ENCODE data around the gene HERC2.
A peak's percentile ranks its signal among the peaks of the same experiment; 100 is the strongest.
"Not testable (repeated sequence)": the region's sequence is repeated elsewhere in the genome, so short reads cannot be mapped to it uniquely, and the experiment has no call there.

The HERC2 gene

DNA sequence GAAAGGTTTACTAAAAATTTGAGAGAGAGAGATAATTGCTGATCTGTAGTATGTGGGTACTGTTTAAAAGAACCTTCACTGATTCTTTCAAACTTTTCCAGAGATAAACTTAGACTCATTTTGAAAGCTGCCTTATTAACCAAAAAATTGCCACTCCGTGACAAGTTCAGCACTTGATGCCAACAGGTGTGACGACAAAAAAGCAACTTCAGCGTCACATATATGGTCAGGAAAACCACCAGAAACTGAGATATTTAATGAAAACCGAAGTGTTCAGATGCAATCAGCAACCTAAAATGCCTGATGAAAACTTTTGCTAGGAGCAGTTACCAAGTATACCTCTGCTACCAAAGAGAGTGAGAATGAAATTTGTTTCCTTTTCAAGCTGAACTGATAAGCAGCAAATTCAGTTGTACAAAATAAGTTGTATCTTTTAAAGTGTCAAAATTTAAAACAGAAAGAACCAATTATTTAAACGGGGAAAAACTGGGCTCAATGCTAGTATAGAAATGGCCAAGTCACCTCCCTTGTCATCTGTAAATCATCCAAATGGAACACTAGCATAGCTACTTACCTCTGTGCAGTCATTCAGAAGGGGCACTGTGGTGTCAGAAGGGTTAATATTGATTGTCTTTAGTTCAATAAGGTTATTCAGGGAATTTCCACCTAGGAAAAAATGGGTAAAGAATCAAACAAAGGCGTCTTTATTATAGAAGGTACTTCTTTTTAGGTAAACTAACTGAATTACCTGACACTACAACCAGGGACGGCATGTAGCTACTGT is 131.4 kb downstream of the HERC2 start:
- no peak for DNase-seq
- intact Hi-C loops (cut with DNase I): no loop called here

DNA sequence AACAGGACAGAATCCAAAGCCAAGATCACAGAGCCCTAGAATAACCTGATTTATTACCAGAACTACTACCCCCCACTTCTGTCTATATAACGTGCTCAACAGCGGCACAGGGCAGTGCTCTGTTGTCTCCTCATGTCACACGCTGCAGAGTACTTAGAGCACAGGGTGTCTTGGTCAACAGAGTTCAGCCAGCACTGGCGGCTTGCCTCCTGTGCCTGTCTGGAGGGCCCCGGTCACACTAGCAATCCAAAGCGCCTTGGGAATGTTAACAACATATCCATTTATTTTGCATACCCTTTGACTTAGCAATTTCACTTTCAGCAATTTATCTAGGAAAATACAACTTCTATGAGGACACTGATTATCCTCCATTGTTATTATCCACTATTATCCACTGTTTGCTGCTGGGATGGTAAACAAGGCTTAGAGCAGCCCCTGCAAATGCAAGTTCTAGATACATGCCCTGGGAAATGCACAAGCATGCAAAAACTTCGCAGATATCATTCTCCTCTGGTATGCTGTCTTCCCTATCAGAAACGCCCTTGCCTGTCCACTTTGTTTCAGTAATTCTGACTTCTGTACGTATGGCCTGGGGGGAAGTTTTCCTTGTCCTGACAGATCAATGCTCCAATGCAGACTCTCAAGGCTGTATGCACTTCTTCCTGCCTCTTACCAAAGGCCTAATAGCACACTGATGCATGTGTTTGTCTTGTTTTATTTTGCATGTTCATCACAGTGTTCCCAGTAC is 136.7 kb downstream of the HERC2 start:
- peak in 1 of 42 donors; percentile 10 for DNase-seq
- intact Hi-C loops (cut with DNase I): no loop called here

DNA sequence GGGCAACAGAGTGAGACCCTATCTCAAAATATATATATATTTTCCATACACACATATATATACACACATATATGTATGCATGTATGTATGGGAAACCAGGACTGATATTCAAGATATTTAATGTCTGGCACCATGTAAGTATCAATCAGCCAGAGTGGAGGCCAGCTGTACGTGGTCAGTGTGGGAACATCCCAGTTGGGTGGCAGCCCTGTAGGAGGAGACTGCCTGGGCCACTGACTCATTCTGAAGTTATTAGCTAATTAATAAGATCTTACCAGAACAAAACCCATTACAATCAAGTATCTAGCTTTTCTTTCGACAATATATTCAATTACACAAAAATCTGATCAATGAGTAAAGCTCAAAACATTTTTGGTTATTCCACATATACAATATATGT is 137.8 kb downstream of the HERC2 start:
- intact Hi-C loops (cut with DNase I): no loop called here
- no peak for DNase-seq

DNA sequence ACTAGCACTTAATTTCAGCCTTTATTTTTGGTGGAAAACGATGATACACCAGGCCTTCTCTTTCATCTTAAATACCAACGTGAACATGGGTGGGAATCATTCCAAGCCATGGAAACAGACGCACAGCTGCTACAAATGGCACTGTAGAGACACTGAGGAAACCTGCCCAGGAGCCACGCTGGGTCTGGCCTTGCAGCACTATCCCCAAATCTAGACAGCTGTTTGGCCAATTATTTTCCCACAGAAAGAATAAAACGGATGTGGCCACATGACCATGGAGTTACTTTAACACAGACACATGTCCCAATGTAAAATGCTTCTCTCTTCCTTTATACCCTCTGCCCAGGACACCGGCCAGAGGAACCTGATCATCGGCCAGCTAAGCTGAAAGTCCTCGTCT is 139.2 kb downstream of the HERC2 start:
- intact Hi-C loops (cut with DNase I): no loop called here
- DNase-seq: no peak

DNA sequence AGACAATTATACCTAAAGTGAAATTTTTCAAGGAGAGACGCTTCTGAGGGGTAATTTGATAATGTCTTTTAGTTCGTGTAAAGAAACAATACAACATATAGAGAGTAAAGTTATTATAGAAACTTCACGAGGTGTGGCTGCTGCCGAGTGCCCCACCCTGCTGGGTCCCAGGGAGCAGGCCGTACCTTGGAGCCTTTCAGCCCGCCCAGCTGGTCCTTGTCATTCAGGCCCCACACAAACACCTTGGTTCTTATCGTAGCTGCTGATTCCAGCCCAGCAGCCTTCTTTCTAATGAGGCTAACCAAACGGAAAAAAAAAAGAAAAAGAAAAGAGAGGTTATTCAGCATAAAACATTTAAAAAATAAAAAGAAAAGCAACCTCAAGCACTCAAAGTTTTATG is 139.8 kb downstream of the HERC2 start:
- no peak for DNase-seq
- intact Hi-C loops (cut with DNase I): no loop called here

DNA sequence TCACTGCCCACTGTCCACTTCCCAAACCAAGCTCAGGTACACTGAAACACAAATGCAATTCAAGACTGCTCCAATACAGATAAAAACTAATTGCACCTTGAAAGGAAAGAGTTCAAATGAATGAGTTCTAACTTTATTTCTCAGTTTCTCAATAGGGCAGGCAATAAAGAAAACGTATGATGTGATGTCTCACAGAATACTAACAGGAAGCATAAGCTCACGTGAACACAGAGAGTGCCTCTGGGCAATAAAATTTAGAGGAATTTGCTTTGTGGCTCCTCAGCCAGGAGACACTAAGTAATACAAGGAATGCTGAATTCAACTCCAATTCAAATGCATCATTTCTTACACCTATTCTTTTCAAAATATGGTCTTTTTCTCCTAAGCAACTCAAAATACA is 140.6 kb downstream of the HERC2 start:
- DNase-seq: no peak
- intact Hi-C loops (cut with DNase I): no loop called here

DNA sequence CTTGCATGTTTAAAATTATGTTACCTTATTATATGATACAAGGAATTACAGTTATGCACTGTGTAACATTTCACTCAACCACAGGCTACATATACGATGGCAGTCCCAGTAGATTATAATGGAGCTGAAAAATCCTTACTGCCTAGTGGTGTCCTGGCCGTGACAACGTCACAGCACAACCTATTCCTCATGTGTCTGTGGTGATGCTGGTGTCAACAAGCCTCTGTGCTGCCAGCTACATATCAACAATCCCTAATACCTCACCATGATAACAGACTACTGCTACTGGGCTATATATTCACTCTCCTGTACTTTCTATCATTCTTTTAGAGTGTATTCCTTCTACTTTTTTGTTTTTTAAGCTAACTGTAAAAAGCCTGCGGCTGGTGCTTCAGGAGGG is 142.7 kb downstream of the HERC2 start:
- intact Hi-C loops (cut with DNase I): no loop called here
- no peak for DNase-seq

DNA sequence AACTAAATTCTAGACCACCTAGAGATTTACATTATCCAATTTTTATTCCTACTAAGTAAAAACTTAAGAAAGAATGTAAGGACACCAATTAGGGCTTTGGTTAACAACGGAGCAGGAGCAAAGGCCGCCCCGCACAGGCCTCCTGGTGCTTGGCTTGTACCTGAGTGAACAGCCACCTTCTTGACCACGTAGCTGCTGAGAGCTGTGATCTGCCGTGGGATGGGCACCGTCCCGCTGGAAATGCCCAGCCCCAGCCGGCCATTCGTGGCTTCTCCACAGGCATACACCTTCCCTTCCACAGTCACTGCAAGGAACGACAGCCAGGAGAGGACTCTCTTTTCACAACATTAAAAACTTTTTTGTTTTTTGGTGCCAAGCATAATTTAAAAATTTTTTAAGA is 143.3 kb downstream of the HERC2 start:
- DNase-seq: no peak
- intact Hi-C loops (cut with DNase I): no loop called here

DNA sequence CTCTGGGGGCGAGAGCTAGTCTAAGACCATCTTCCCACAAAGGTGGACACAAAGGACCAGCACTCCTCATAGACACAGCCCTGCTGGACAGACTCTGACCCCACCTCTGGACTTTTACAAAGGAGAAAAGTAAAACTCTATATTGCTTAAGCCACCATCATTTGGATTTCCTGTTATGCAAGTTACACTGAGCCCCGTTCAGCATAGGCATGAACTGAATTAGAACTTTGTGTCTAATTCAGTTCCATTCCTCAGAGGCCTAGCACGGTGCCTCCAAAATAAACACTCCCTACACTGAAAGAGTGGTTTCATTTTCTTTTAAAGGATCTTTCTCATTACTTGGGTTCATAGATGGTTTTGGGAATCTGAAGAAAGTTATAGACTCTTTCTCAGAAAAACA is 143.7 kb downstream of the HERC2 start:
- no peak for DNase-seq
- intact Hi-C loops (cut with DNase I): no loop called here

DNA sequence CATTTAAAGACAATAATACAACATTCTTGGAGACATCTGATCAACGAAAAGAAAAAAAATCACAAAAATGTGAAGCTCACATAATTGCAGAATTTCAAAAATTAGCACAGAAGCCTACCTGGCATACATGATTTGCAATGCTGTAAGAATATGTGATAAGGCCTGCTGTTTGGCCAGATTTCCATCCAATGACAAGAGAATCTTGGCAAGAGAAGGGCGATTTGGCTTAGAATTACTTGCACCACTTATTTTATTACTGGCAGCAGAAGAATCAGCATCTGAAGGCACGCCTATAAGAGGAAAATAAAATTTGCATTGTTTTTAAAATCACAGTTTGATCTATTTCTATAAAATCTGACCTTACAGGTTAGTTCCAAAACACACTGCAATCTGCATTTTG is 152.6 kb downstream of the HERC2 start:
- no peak for DNase-seq
- intact Hi-C loops (cut with DNase I): no loop called here

DNA sequence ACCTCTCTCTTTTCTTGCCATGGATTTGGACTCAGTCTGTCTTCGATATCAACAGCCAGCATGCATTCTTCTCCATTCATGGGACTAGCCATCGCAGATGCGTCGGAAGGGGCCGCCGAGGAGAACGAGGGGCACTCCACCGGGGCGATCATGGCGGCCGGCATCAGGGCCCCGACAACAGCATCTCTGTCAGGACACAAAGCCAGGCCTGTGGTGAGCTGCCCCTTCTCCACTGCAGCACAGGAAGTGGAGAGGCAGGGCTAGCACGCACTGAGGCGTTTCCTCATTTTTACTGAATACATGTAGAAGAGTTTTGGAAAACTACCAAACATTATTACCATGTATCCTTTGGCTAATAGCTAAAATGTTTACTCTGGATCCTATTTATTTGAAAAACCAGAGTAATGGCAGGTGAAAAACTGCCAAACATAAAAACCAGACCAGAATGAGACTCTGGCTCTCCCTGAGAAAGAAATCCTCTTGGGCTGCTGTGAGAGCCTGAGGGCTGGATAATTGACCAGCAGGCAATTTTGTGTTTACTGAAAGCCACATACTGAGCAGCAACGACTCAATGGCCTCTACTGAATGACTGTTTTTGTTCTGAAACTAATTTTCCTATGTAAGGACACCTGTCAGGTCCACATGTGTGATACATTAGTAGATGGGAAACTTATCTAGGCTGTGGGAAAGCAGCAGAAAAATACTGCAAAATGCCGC is 153.4 kb downstream of the HERC2 start:
- DNase-seq: peak in 33 of 42 donors; percentile 11 to 66 (median 30)
- intact Hi-C loops (cut with DNase I): not testable (repeated sequence)

DNA sequence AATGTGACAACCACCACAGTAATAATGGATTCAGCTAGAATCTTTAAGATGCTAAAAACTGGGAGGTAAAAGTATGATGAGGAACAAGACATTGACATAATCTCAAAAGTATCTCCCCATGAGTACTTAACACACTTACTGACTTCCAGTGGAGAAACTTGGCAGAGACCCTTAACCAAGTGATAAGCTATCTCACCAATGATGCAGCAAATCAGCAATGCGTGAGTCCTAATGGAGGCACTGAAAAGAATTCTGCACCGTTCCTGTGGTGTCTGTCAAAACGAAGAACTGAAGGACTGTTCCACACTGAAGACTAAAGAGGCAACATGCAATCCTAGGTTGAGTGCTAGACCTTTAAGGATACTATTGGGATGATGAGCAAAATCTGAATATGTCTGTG is 154.9 kb downstream of the HERC2 start:
- DNase-seq: no peak
- intact Hi-C loops (cut with DNase I): no loop called here

DNA sequence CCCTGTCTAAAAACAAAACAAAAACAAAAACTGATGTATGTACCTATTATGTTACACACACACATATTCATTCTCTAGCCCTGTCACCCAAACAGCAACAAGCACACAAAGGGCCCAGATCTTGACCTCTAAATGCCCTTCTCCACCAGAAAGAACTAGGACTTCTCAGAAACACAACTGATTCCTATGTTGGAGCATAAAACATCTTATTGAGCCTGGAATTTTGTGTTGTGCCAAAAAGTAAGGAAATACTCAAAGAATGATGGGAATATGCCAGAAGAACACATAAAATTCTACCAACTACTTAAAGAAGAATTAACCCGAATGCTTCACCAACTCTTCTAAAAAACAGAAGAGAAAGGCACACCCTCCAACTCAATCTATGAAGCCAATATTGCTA is 156.2 kb downstream of the HERC2 start:
- no peak for DNase-seq
- intact Hi-C loops (cut with DNase I): no loop called here

DNA sequence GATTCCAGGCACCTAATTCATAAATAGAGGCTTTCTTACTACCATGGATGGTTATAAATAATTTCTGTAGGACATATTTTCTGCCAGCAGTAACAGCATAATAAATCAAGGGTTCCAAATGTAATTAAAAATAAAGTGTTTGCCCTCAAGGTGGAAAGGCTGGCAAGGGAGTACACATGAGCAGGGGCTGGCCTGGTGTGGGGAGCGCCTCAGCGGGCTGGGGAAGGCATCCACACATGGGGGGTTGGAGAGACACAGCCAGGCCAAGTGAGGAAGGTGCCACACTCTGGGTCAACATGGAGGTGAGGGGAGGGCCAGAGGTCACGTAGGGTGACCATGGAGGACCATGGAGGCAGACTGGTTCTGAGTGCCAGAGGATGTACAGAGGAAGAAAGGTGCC is 157.1 kb downstream of the HERC2 start:
- no peak for DNase-seq
- intact Hi-C loops (cut with DNase I): no loop called here

DNA sequence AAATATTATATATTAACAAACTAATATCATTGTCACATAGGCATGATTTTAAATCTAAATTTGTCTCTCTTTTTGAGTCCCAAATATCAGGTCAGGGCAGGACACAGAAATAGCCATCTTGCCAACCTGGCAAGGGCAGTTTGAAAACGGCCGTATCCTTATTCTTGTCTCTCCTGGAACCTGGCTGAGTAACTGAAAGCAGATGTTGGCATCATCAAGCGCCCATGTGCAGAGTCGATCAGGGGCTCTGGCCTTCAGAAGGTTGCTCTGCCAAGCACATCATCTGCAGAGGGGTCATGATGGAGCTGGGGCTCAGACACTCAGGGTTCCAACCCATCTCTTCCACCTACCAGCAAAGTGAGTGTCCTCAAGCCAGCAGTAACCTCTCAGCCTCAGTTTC is 167.7 kb downstream of the HERC2 start:
- intact Hi-C loops (cut with DNase I): no loop called here
- DNase-seq: no peak

DNA sequence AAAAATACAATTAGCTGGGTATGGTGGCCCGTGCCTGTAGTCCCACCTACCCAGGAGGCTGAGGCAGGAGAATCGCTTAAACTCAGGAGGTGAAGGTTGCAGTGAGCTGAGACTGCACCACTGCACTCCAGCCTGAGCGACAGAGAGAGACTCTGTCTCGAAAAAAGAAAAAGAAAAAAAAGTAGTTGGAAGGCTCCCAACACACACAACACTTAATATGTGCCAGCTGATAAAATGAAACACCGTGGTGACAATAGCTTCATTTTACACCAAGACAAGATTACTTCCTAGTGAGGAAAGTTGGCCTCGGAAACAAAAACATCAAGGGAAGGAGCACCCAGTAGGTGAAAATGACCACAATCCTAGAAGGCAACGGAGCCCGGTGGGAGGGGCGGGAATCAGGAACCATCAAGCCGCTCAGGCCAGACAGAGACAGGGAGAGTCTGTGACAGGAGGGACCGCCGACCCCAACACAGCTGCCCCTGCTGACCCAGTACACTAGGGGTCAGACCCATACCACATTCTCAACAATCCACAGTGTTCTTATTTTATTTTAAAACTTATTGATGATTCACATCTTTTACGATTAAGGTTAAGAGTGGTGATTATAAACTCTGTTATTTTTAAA is 168.4 kb downstream of the HERC2 start:
- peak in 1 of 42 donors; percentile 42 for DNase-seq
- intact Hi-C loops (cut with DNase I): no loop called here

DNA sequence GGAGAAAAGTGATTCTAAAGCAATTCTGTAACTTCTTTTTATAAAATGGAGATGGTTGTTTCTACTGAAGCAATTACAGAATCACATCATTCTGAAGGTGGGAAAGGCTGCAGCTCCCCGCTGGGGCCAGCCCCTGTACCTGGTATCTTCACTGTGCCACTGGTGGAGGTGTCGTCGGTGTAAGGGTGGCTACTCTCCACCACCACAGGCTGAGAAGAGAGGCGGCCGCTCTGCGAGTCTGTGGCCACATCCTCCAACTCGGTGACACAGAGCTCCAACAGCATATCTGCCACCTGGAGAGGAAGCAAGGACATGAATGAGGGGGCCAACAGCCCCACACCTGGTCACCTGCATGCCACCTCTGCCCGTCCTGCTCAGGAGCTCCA is 169.4 kb downstream of the HERC2 start:
- peak in 1 of 42 donors; percentile 33 for DNase-seq
- intact Hi-C loops (cut with DNase I): not testable (repeated sequence)

DNA sequence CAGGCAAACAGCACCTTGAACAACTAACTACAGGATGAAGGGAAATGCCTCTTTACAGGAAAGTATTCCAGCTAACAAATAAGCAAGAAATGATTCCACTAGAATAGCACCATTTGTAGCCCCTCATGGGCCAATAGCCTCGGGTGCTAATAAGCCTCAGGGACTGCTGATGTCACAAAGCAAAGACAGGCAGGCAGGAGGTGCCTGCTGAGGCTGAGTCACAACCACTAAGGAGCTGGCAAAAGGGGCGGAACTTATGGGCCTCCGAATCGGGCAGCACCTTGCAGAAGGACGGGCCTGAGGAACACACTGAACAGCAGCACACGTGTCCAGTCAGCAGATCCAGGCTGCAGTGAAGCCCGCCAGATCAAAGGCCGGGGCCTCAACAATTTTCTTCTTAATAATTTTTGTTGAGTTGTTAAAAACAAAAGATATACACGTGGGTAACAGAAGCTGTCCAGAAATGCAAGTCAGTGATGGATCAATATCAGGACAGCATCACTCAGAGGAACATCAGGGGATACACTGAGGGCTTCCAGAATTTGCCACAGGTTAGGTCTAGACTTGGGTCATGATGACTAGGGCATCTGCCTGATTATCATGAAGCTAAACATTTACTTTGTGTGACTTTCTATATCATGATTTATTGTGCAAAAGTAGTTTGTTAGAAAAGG is 170.0 kb downstream of the HERC2 start:
- intact Hi-C loops (cut with DNase I): not testable (repeated sequence)
- peak in 2 of 42 donors; percentile 38 to 41 for DNase-seq

DNA sequence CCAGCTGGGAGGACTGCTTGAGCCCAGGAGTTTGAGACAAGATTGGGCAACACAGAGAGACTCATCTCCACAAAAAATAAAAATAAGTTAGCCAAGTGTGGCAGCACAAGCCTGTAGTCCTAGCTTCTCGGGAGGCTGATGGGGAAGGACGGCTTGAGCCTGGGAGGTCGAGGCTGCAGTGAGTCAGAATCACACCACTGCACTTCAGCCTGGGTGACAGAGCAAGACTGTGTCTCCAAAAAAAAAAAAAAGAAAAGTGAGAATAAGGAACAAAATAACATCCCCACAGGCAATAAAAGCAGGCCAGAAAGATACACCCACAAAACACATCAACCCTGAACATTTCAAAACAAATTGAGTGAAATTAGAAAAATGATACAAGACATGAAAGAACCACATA is 174.2 kb downstream of the HERC2 start:
- intact Hi-C loops (cut with DNase I): no loop called here
- no peak for DNase-seq

Data from head of caudate nucleus (tissue), 42 donors.